Activated CD8-positive, alpha-beta memory T cell treated with anti-CD3 and anti-CD28 coated beads, Interleukin-2, amount 50 U/mL, for 24 hours (primary cell): ENCODE results near the gene CHD8.
"Not testable (repeated sequence)": the region's sequence is repeated elsewhere in the genome, so short reads cannot be mapped to it uniquely, and the experiment has no call there.

Experiments used
- DNase-seq: peaks from one replicate; pipeline ENCODE4 v3.0.0-alpha.2; 2020; ENCODE audit errors: extremely low read depth

CHD8 gene, protein sequence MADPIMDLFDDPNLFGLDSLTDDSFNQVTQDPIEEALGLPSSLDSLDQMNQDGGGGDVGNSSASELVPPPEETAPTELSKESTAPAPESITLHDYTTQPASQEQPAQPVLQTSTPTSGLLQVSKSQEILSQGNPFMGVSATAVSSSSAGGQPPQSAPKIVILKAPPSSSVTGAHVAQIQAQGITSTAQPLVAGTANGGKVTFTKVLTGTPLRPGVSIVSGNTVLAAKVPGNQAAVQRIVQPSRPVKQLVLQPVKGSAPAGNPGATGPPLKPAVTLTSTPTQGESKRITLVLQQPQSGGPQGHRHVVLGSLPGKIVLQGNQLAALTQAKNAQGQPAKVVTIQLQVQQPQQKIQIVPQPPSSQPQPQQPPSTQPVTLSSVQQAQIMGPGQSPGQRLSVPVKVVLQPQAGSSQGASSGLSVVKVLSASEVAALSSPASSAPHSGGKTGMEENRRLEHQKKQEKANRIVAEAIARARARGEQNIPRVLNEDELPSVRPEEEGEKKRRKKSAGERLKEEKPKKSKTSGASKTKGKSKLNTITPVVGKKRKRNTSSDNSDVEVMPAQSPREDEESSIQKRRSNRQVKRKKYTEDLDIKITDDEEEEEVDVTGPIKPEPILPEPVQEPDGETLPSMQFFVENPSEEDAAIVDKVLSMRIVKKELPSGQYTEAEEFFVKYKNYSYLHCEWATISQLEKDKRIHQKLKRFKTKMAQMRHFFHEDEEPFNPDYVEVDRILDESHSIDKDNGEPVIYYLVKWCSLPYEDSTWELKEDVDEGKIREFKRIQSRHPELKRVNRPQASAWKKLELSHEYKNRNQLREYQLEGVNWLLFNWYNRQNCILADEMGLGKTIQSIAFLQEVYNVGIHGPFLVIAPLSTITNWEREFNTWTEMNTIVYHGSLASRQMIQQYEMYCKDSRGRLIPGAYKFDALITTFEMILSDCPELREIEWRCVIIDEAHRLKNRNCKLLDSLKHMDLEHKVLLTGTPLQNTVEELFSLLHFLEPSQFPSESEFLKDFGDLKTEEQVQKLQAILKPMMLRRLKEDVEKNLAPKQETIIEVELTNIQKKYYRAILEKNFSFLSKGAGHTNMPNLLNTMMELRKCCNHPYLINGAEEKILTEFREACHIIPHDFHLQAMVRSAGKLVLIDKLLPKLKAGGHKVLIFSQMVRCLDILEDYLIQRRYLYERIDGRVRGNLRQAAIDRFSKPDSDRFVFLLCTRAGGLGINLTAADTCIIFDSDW (N-terminal part only)

DNA sequence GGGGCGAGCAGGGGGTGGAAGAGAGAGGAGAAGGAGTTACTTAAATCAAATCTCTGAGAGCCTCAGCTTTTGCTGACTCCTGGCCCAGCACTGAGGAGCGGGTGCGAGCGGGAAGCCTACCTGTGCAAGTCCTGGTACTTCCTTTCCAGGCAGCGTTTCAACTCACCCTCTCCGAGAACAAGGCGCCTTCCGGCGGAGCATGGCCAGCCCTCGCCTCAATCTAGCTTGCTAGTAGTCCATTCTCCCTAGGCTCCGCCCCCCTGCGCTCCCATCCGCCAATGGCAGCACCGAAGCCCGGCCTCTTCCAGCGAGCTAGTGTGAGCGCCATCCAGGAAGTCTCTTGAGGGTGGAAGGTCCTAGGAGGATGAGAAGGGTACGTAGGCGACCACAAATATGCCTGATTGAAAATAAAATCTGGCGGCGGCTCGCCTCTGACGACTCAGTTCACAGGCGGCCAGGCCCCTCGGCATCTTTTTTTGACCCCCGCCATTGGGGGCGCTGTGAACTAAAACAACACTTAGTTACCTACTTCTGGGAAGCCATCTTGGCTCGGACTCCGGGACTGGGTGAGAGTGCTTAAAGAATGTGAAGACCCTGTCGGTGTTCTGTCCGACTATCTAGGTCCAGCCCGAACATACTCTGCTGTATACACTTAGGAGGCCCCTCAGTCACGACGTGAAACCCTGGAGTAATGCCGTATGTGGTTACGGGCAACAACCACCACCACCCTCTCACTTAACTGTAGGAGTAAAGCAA, at the start of gene CHD8:
Gene CHD8 (minus strand): TSS at position 212 of the 756 bp plus-strand sequence. CDS start 24,480 bp downstream, outside the sequence.
- peak; percentile 98 for DNase-seq

DNA sequence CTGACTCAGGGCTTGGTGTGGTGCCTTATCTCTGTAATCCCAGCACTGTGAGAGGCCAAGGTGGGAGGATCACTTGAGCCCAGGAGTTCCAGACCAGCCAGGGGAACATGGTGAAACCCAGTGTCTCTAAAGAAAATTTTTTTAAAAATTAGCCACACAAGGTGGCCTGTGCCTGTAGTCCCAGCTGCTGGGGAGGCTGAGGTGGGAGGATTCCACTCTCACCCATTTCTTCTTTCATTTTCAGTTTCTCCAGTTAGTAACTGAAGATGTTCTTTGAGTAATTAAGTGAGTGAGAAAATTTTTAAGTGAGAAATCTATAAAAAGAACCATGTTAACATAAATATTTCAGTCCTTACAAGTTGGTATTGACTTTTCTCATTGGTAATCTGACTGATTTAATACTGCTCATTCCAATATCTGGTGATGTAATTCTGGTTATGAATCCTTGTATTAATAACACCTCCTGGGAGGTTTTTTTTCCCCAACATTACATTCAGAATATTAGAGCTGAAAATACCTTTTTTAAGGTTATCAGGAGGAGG, 49.2 kb upstream of the CHD8 start:
- no peak for DNase-seq

DNA sequence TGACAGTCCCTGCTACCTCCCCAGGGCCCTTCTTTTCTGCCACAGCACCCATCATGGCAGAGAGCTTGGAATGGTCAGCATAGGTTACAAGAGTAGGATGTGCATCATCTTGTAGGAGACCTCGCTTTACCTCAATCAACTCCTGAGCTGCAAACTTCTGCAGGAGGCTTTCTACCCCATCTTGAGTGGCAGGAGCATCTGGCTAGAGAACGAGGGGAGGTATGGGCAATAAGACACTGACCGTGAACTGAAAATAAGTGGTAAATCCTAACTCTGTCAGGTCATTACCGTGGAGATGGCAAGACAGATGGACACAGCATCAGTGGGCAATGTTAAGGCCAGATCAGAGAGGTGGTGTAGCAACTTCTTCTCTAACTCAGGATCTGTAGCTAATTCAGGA, 47.5 kb upstream of the CHD8 start:
- DNase-seq, result no peak

DNA sequence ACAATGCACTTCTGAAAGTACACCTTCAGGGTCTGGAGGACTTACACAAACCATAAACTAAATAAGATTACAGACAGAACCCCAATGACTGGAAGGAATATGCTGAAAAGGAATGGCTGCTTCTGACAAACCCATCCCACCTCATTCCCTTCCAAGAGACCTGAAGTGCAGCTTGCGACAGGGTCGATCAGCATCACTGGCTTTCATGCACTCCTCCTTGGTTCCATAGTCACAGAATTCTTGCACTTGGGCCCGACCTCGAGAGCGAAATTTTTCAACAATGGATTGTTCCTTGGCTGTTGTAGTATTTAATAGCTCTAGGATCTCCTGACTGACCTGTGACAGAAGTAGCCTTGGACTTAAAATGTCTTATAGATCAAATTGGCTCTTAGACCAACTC, 45.6 kb upstream of the CHD8 start:
- no peak for DNase-seq

DNA sequence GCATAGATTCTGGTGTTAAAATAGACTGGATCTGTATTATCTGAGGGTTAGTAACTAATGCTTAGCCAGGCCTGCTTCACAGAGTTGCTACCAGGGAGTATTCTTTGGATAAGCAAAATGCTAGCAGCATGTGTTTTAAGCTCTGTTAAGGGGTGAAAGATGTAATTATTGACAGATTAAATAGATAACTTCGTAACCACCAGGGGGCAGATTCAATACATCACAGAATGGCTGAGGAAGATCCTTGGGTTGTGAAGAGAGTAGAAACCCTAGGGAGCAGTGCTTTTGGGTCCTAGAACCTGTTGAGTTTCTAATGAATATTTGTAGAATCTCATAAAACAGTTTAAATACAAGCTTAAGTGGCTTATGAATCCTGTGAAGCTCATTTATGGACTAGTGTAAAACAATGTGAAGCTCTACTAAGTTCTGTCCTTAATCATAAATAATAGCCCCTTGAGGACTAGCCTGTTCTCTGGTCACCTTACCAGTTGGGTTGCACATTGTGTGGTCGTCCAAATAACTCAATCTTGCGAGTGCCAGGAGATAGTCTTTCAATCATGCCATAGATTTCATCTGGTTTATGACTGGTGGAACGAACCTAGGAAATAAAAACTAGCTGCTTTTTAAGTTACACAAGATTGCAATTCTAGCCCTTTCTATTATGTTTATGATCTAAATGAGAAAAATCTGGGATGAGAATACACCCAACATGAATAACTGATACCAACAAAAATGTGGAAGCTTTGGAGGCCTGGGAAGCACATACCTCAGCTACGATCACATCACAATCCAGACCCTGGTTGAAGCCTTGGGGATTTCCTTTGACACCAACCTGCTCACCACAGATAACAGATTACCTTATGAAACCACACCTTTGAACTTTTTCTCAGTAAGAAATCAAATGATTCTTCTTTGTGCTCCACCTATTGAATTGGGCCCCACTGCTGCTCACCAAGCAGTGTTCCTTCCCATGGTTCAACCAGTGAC, 42.9 kb upstream of the CHD8 start:
- no peak for DNase-seq

DNA sequence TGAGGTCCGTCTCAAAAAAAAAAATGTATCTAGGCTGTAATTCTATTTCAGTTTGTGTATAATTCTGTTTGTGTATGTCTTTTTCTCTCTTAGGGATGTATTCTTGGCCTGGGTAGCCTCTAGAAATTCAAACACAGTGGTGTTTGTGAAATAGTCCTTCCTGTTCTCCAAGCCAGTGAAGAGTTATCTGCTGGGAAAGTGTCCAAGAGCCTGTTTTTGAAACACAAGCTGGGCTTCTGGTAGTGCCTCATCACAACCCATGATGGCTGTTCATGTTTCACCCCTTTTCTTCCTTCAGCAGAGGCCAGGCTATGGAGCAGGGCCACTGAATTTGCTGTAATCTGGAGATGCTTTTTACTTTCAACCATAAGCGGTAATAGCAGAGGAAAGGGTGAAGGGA, 40.5 kb upstream of the CHD8 start:
- DNase-seq, result no peak

DNA sequence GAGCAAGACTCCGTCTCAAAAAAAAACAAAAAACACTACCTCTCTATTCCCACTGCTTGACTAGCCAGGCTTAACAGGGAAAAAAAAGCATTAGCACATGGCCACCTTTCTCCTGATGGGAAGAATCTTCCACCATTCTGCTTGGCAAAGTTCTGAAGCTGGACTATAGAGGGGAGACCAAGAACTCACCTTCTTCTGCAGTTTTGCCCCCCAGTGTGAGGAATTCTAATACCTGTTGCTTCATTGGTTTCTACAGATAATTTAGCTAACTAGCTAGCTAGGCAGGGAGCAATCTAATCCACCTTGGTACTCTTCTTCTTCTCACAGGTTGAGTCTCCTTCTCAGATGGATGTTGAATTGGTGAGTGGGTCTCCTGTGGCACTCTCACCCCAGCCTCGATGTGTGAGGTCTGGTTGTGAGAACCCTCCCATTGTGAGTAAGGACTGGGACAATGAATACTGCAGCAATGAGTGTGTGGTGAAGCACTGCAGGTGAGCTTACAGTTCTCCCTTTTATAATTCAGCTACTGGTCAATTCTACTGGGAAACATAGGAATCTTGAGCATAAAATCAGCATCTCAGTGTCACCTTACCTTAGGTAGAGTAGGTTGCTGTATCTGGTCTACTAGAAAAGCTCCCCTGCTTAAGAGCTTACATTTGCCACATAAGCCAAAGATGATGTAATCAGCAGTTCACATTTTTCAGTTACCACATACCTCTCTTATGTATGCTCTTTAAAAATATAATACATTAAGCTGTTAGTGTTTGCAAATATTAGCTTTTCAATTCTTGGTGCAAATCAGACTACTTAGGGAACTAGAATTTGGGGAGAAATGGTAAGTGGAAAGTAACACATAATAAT, 39.2 kb upstream of the CHD8 start:
- no peak for DNase-seq

DNA sequence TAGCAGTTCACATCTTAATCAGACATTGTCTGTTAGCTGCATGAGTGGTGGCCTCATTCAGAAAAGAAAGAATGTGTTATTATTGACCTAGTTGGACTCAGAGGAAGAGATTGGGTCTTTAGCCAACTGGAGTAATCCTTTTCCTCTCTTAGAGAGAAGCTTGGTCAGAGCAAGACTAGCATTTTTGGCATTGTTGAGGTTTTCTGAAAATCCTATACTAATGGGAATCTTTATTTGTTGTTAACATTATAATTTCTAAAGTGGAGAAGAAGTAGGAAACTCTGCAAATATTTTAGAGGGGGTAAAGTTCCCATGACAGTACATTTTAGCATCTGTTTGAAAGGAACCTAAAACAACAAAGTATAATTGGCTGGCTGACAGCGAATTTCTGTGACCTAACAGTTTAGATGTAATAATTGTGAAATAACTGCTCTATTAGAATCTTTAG, 30.7 kb upstream of the CHD8 start:
- DNase-seq, result no peak

DNA sequence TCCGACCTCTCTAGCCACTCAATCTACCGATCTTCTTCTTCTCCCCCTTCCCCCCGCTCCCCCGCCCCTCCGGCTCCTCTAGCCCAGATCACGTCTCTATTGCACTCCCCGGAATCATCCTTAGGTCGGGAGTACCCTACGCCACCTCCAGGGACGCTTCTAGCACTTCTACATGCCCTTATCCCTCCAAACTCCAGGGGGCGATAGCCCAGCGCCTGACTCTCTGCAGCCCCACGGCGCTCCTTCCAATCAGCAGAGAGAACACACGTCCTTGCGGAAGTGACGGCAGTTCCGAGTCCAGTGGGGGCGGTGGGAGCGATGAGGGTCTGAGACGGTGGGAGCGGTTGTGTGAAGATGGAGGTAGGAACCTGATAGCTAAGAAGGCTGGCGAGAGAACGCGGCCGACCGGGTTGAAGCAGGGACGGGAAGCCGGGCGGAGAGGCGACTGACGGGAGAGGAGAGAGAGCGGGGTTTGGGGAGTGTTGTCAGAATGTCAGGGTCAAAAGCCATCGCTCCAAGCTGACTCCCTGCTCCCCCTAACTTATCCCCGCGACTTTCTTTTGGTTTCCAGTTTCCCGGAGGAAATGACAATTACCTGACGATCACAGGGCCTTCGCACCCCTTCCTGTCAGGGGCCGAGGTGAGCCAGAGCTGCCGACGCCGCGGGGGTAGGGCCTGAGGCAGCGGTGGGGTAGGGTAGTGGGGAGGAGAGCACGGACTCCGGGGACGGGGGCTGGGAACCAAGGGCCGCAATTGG, 21.2 kb upstream of the CHD8 start, which contains the start of the genes RAB2B and TOX4:
Gene RAB2B (minus strand): TSS at position 35 of the 757 bp plus-strand sequence. CDS start 87 bp downstream, outside the sequence.
Gene TOX4 (plus strand): TSS at position 271 of the 757 bp plus-strand sequence. CDS start 84 bp downstream, at position 355.
- peak; percentile 88 for DNase-seq

DNA sequence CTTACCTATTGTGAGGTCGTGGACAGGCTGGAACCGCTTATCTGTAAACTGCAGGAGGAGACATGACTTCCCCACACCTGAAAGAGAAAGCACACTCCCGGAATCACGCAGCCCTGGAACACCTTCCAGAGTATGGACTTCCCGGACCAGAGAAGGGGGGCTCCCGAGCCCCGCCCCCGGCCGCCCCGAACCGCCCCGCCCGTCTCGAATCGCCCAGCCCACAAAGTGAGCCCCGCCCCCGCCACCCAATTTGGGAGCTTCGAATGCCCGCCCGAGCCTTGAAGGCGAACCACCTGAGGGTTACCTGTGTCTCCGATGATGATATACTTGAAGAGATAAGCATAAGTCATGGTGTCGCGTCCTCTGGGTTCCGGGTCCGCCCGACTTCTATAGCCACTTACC, 20.6 kb upstream of the CHD8 start:
- no peak for DNase-seq

DNA sequence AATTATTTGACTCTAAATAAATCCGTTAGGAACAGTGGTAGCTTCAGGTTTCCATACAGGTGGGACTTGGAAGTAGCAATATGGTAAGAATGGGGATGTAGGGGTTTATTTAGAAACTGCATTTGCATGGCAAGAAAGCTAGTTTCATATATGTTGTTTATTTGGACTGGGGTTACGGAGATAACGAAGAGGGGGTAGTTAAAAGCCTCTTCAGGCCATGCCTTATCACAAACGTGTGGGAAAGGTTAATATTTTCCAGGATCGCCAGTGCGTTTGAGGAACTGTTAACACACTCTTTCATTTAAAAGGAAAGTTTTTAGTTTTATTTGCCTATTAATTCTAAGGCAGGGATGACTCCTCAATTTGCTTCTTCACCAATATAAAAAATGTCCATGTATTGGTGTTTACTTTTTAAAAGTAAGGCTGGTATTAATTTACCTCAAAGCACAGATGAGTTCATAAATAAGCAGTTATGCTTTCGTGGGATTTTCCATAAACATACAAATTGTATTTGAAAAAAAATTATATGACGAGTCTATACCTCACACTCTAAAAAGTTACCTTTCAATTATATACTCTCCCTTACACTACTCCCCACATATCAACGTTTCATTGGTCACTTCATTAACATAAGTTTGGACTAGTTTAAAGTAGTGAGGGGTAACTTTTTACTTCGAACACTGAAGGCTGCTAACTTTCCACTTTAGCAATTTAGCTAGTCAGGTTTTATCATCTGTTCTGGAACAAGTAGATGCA, 20.0 kb upstream of the CHD8 start:
- no peak for DNase-seq

DNA sequence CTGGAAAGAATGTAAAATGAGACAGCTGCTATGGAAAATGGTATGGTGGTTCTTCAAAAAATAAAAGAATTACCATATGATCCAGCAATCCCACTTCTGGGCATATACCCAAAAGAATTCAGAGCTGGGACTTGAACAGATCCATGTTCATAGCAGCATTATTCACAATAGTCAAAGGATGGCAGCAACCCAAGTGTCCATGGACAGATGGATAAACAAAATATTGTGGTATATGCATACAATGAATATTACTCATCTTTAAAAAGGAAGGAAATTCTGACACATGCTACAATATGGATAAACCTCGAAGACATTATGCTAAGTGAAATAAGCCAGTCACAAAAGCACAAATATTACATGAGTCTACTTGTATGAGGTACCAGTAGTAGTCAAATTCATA, 11.7 kb upstream of the CHD8 start:
- no peak for DNase-seq

DNA sequence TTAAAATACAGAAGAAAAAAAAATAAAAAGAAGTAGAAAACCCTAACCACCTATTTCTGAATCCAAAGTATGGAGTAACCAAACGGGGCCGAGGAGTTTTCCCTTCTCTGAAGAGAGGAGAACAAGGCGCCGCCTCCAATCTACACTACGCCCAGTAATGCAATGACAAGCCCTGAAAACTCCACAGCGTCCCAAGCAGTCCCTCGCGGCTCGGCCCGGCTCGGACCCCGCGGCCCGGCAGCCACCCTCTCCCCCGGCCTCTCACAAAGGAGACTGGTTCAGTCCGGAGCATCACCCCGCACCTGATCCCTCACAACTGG, 371 bp downstream of the CHD8 start:
- DNase-seq, result no peak

DNA sequence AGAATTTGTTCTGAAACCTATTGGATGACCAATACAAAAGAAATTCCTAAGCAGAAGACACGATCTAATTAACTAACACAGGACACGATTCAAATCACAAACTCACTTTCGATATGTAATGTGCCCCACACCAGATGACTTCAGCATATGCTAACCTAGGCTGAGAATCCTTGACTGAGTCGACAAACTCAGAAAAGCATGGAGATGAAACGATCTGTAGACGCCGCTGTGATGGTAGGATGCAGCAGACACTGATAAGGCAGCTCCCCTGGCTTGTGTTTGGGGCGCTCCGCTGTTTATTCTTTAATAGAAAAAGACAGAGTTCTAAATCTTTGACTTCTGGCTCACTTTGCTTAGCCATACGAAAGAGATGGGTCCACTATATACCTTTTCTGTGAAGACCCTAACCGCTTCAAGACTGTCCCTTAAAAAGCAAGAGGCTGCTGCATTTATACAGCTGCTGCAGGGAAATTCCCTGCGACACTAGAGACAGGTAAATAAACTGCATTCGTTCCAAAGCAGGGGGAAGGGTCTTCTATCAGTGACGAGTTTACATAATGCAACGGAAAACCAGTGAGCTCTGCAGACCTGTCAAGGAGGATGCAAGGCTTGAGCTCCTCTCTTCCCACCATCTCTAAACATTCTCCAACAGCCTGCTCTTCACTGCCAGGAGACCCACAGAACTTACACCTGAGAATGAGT, 929 bp downstream of the CHD8 start:
- DNase-seq, result no peak

DNA sequence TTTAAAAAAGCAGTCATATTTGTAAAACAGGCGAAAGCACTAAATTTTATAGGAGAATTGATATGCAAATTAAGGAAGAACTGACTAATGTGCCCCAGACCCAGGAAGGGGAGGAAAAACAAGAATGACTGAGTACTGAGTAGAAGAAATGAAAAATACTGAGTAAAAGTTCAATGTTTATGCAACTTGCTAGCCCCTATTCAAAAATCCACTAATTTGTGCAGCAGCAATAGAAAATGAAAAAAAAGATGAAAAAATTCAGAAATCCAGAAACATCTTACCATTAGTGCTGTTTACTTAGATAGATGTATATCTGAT, 6.1 kb downstream of the CHD8 start:
- no peak for DNase-seq

DNA sequence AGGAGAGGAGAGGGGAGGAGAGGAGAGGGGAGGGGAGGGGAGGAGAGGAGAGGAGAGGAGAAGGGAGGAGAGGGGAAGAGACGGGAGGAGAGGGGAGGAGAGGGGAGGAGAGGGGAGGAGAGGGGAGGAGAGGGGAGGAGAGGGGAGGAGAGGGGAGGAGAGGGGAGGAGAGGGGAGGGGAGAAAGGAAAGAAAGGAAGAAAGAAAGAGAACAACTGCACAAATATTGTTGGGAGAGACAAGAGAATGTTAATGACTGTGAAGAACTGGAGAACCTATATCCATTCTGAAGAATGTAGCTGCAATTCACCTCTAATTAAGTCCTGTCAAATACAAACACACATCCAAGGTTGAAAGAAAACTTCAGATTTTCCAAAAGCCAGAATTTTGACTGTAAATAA, 13.3 kb downstream of the CHD8 start:
- not testable (repeated sequence) for DNase-seq

DNA sequence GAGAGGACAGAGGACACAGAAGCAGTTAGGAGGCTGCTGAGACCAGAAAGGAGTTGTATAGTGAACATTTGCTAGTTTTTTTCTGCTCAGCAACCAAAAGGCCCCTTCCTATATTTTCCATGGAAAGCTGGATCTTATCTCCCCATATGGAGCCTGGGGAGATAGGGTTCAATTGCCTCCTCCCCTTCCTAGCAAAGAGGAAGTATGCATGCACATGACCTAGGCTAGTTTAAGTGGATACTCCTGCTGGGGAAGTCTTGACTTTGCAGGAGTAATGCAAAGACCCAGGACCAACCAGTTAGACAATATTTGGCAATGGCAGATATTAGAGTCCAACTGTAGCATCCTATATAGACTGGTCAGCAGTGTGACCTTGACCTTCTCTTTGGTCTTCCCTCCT, 15.1 kb downstream of the CHD8 start:
- DNase-seq, result no peak
